ENCODE measurements around the gene FUZ.

GRCh38 chr19:49839713-49840112 lies 26.6 kb upstream of the FUZ start:
- TF ChIP-seq POLR2AphosphoS5 (IDR thresholded peaks at IDR 0.05; ENCODE audit: low read depth, low read length) (no peak), FOXP2 (optimal IDR thresholded peaks at IDR 0.05; ENCODE audit: borderline replicate concordance, extremely low read depth, extremely low read length, insufficient read depth) (no peak), SIN3A (IDR thresholded peaks at IDR 0.05; ENCODE audit: borderline replicate concordance, insufficient read depth, low read length) (no peak), TAF1 (IDR thresholded peaks at IDR 0.05; ENCODE audit: borderline replicate concordance, insufficient read depth, low read length) (no peak)
